H1 (cell line): ENCODE measurements around the gene TPSAB1. TPM values are rescaled to one million over a fixed set of nuclear protein-coding genes. Genes with fewer than 3 reads are reported as not detected.

Experiments
- CHD2 ChIP-seq: IDR thresholded peaks from 2 replicates; pipeline ENCODE4 v1.6.1; 2012; ENCODE audit warnings: low read length, improper control_type of control experiment
- EZH2 ChIP-seq: fragments of 200-600 bp; sonication (generic); IDR thresholded peaks from 2 replicates; pipeline ENCODE4 v1.7.1; 2012; ENCODE audit warnings: low read depth, mild to moderate bottlenecking, moderate library complexity, low read length, inconsistent platforms; ENCODE audit not compliant: severe bottlenecking
- HDAC2 ChIP-seq, 2 experiments: fragments of 300-600 bp in 1 of 2; sonication (generic) in 1 of 2; IDR thresholded peaks; 2 replicates each; pipeline ENCODE4 v1.6.1; 2011 to 2012; ENCODE audit warnings: low read depth in 2 of 2, low read length in 2 of 2, mild to moderate bottlenecking in 2 of 2, moderate library complexity in 2 of 2, borderline replicate concordance in 1 of 2, inconsistent platforms in 1 of 2
- MAFK ChIP-seq: IDR thresholded peaks from 2 replicates; pipeline ENCODE4 v1.6.1; 2012; ENCODE audit warnings: low read depth, mild to moderate bottlenecking, improper control_type of control experiment, low read length
- polyA plus RNA-seq, 7 experiments: library from polyadenylated mRNA; depleted of rRNA in 3 of 7; stranded (reverse) in 5 of 7; unstranded in 2 of 7; fragments of >200 nt in 5 of 7; fragments of 200-250 nt in 2 of 7; gene quantifications; 1 replicate in 5 of 7; 2 replicates in 1 of 7; 4 replicates in 1 of 7; pipeline versions ENCODE4 v1.2.1 to v1.2.3, GENCODE V29; 2011 to 2013; ENCODE audit warnings: missing spikeins in 2 of 7, mixed read lengths in 2 of 7
- total RNA-seq: library from RNA; stranded (reverse); fragmentation: NEBNext Ultra II Directional; extraction: Animal tissue kit (Norgen Biotek cat#: 25700); gene quantifications from 2 replicates; pipeline ENCODE4 v1.2.1, GENCODE V29; 2021

The TPSAB1 gene
- total and polyA plus RNA-seq, 2 of the 8 experiments (the other 6 are each of a cell fraction or from before 2014, with no cell fraction given): 0.09 TPM; not detected in 1

GRCh38 chr16:1262846-1263221 lies 22.3 kb downstream of the TPSAB1 start (continued):
- TF ChIP-seq MAFK: no peak
- no peak for TF ChIP-seq EZH2
- TF ChIP-seq HDAC2 (IDR thresholded peaks at IDR 0.05; ENCODE audit: borderline replicate concordance in 1 of 2, low read depth in 2 of 2, low read length in 2 of 2): no peak
- TF ChIP-seq CHD2: no peak
- TF ChIP-seq, all 59 proteins: peak for 0
